Breast epithelium (tissue), 4 donors: Measurements from ENCODE around the gene ZBTB4. TPM values are rescaled to one million over a fixed set of nuclear protein-coding genes. Genes with fewer than 3 reads are reported as not detected.

Source experiments
- DNase-seq, 2 donors: peaks; one replicate each; pipeline ENCODE4 v3.0.0-alpha.2; 2019; ENCODE audit warnings: low spot score in 2 of 2
- H3K27ac ChIP-seq, 2 donors: fragments of 200-600 bp; sonication (generic) in 1 of 2; one replicate each; pipeline ENCODE4 v1.5.1; 2016 to 2019; ENCODE audit warnings: mild to moderate bottlenecking in 1 of 2
- H3K27me3 ChIP-seq, 2 donors: fragments of 200-600 bp; sonication (generic) in 1 of 2; one replicate each; pipeline versions ENCODE4 v1.5.1 to v1.6.0; 2017 to 2019; ENCODE audit warnings: control low read depth in 1 of 2, mild to moderate bottlenecking in 1 of 2
- H3K36me3 ChIP-seq: fragments of 200-600 bp; one replicate; pipeline ENCODE4 v1.5.1; 2019
- H3K4me1 ChIP-seq, 2 donors: fragments of 200-600 bp; sonication (generic); one replicate each; pipeline ENCODE4 v1.5.1; 2016 to 2019; ENCODE audit warnings: control low read depth in 1 of 2
- H3K4me3 ChIP-seq, 3 donors: fragments of 200-600 bp; sonication (generic); 1 replicate in 2 of 3; 2 replicates in 1 of 3; pipeline ENCODE4 v1.5.1; 2016 to 2019; ENCODE audit warnings: mild to moderate bottlenecking in 3 of 3, moderate library complexity in 2 of 3
- H3K9me3 ChIP-seq, 2 donors: fragments of 200-600 bp; sonication (generic) in 1 of 2; one replicate each; pipeline ENCODE4 v1.5.1; 2016 to 2019; ENCODE audit warnings: control low read depth in 1 of 2
- CTCF ChIP-seq, 3 donors: fragments of 450-650 bp; IDR thresholded peaks; one replicate each; pipeline ENCODE4 v1.5.1; 2016 to 2017; ENCODE audit warnings: antibody characterized with exemption in 3 of 3, mild to moderate bottlenecking in 3 of 3, moderate library complexity in 3 of 3
- POLR2A ChIP-seq: fragments of 450-650 bp; IDR thresholded peaks from one replicate; pipeline ENCODE4 v1.6.1; 2016; ENCODE audit warnings: antibody characterized with exemption, mild to moderate bottlenecking, moderate library complexity
- POLR2AphosphoS5 ChIP-seq, 3 donors: sonication (generic); formaldehyde crosslinking; IDR thresholded peaks; one replicate each; pipeline ENCODE4 v1.6.1; 2017; ENCODE audit warnings: antibody characterized with exemption in 3 of 3
- intact Hi-C: fragments of 100-400 bp; cut with DNase I; formaldehyde crosslinking; loops from one replicate; pipeline ENCODE4 v1.15.1; 2023; ENCODE audit warnings: low total_unique reads
- total RNA-seq, 3 donors: library from RNA; depleted of rRNA; stranded (reverse); fragments of >200 nt; gene quantifications; one replicate each; pipeline ENCODE4 v1.1.0, GENCODE V29; 2016

The ZBTB4 gene
- total RNA-seq, 3 donors from 2014 or later: 34.4 to 46.9 (median 45.7) TPM

GRCh38 chr17:7501729-7502128 lies 22.3 kb upstream of the ZBTB4 start:
- Histone ChIP-seq H3K9me3 (no peaks in the 10 kb centered on the region), H3K4me1 (no peaks in the 10 kb centered on the region), H3K36me3 (peaks cover 51% of the 10 kb centered on the region), H3K4me3 (no peak overlapping the region), H3K27ac (no peak overlapping the region), H3K27me3 (no peaks in the 10 kb centered on the region)
- intact Hi-C loops: no loop called here
- no peak for DNase-seq
- TF ChIP-seq CTCF (IDR thresholded peaks at IDR 0.05) (no peak), POLR2AphosphoS5 (IDR thresholded peaks at IDR 0.05) (no peak), POLR2A (no peak)

- intact Hi-C loops: no loop called here
- no peak for DNase-seq
- H3K27ac ChIP-seq: no peak overlapping the region
- H3K9me3 ChIP-seq: no peaks in the 10 kb centered on the region
- TF ChIP-seq POLR2A (no peak), POLR2AphosphoS5 (IDR thresholded peaks at IDR 0.05) (no peak), CTCF (IDR thresholded peaks at IDR 0.05) (no peak)
- no peak overlapping the region for H3K4me3 ChIP-seq
- no peaks in the 10 kb centered on the region for H3K27me3 ChIP-seq
- H3K4me1 ChIP-seq: no peaks in the 10 kb centered on the region
- peaks cover 45% of the 10 kb centered on the region for H3K36me3 ChIP-seq
Observed at GRCh38 chr17:7499161-7499560, 19.7 kb upstream of the ZBTB4 start.

GRCh38 chr17:7497636-7498035 lies 18.2 kb upstream of the ZBTB4 start:
- Histone ChIP-seq H3K4me3 (no peak overlapping the region), H3K27me3 (no peaks in the 10 kb centered on the region), H3K9me3 (no peaks in the 10 kb centered on the region), H3K36me3 (peaks cover 32% of the 10 kb centered on the region), H3K4me1 (no peaks in the 10 kb centered on the region), H3K27ac (no peak overlapping the region)
- no peak for DNase-seq
- no peak for TF ChIP-seq POLR2A
- intact Hi-C loops: no loop called here

DNA sequence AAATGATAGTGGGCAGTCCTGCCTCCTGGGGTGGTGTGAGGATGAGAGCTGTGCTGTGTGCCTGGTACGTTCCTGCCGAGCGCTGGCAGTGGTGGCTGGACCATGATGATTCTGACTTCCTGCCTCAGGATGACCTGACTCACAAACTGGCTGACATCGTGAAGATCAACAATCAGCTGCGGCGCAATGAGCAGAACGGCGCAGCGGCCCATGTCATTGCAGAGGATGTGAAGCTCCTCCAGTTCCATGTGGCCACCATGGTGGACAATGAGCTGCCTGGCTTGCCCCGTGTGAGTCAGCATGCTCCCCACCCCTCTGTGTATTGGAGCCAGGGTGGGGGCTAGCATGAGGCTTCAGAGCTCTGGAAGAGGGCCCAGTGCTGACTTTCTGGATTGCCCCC lies 17.8 kb upstream of the ZBTB4 start:
- Histone ChIP-seq H3K27ac (no peak overlapping the region), H3K27me3 (no peaks in the 10 kb centered on the region), H3K9me3 (no peaks in the 10 kb centered on the region), H3K36me3 (peaks cover 29% of the 10 kb centered on the region), H3K4me3 (no peak overlapping the region), H3K4me1 (no peaks in the 10 kb centered on the region)
- TF ChIP-seq POLR2AphosphoS5 (IDR thresholded peaks at IDR 0.05) (no peak), CTCF (IDR thresholded peaks at IDR 0.05) (no peak), POLR2A (no peak)
- intact Hi-C loops: no loop called here
- DNase-seq: no peak

DNA sequence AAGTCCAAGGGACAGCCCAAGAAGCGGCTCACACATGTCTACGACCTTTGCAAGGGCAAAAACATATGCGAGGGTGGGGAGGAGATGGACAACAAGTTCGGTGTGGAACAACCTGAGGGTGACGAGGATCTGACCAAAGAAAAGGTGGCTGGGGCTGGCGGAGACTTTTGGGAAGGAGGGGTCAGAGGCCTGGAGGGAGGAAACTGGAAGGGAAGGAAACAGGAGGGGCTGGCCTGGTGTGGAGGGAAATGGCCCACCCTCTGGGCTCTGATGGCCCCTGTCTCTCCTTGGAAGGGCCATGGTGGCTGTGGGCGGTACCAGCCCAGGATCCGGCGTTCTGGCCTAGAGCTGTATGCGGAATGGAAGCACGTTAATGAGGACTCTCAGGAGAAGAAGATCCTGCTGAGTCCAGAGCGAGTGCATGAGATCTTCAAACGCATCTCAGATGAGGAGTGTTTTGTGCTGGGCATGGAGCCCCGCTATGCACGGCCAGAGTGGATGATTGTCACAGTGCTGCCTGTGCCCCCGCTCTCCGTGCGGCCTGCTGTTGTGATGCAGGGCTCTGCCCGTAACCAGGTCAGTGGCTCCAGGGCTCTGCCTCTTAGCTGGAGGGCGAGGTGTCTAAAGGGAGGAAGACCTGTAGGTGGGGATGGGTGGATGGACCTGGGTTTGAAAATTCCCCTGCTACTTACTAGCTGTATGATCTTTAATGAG lies 17.2 kb upstream of the ZBTB4 start:
- DNase-seq: no peak
- Histone ChIP-seq H3K9me3 (no peaks in the 10 kb centered on the region), H3K4me1 (no peaks in the 10 kb centered on the region), H3K36me3 (peaks cover 23% of the 10 kb centered on the region), H3K27me3 (no peaks in the 10 kb centered on the region), H3K4me3 (no peak overlapping the region), H3K27ac (peak overlapping the region in 1 of 2 donors; percentile 35)
- TF ChIP-seq POLR2AphosphoS5 (IDR thresholded peaks at IDR 0.05) (no peak), CTCF (IDR thresholded peaks at IDR 0.05) (no peak), POLR2A (no peak)
- intact Hi-C loops: no loop called here
